Neutrophil (primary cell): ENCODE results near the gene SPG11.

Experiments
- H3K27ac ChIP-seq: fragments of 200-600 bp; sonication (generic); 2 replicates; pipeline ENCODE4 v1.5.1; 2016; ENCODE audit warnings: mild to moderate bottlenecking, moderate library complexity
- H3K27me3 ChIP-seq: fragments of 200-600 bp; sonication (generic); 2 replicates; pipeline ENCODE4 v1.6.0; 2016; ENCODE audit warnings: mild to moderate bottlenecking
- H3K36me3 ChIP-seq: fragments of 200-600 bp; sonication (generic); 2 replicates; pipeline ENCODE4 v1.5.1; 2017
- H3K4me1 ChIP-seq, 2 experiments: fragments of 200-600 bp in 1 of 2; sonication (generic) in 1 of 2; 1 replicate in 1 of 2; 2 replicates in 1 of 2; pipeline versions ENCODE4 v1.5.1 to v1.6.1; 2013 to 2016; ENCODE audit warnings: low read depth in 1 of 2, low read length in 1 of 2, mild to moderate bottlenecking in 1 of 2, moderate library complexity in 1 of 2; ENCODE audit not compliant: control insufficient read depth in 1 of 2, insufficient read depth in 1 of 2
- H3K4me3 ChIP-seq, 2 experiments: fragments of 200-600 bp in 1 of 2; sonication (generic) in 1 of 2; 1 replicate in 1 of 2; 2 replicates in 1 of 2; pipeline ENCODE4 v1.5.1; 2013 to 2016; ENCODE audit warnings: low read depth in 1 of 2, low read length in 1 of 2, mild to moderate bottlenecking in 1 of 2, moderate library complexity in 1 of 2
- H3K9me3 ChIP-seq: fragments of 200-600 bp; sonication (generic); 2 replicates; pipeline ENCODE4 v1.5.1; 2016
- CTCF ChIP-seq: fragments of 200-600 bp; sonication (generic); IDR thresholded peaks from 2 replicates; pipeline ENCODE4 v1.5.1; 2016; ENCODE audit warnings: antibody characterized with exemption

SPG11 gene

GRCh38 chr15:44623178-44623577 is 40.3 kb downstream of the SPG11 start:
- Histone ChIP-seq H3K27me3 (no peaks in the 10 kb centered on the region), H3K9me3 (no peaks in the 10 kb centered on the region), H3K36me3 (peaks cover 98% of the 10 kb centered on the region), H3K4me3 (no peak overlapping the region), H3K4me1 (no peaks in the 10 kb centered on the region), H3K27ac (no peak overlapping the region)
- TF ChIP-seq CTCF = no peak

GRCh38 chr15:44620081-44620480 is 43.4 kb downstream of the SPG11 start:
- TF ChIP-seq CTCF = no peak
- Histone ChIP-seq H3K9me3 (no peaks in the 10 kb centered on the region), H3K36me3 (peaks cover 98% of the 10 kb centered on the region), H3K4me1 (no peaks in the 10 kb centered on the region), H3K27ac (no peak overlapping the region), H3K4me3 (no peak overlapping the region), H3K27me3 (no peaks in the 10 kb centered on the region)

GRCh38 chr15:44616974-44617373 is 46.5 kb downstream of the SPG11 start:
- Histone ChIP-seq H3K27ac (no peak overlapping the region), H3K27me3 (no peaks in the 10 kb centered on the region), H3K9me3 (no peaks in the 10 kb centered on the region), H3K36me3 (peaks cover 99% of the 10 kb centered on the region), H3K4me3 (no peak overlapping the region), H3K4me1 (no peaks in the 10 kb centered on the region)
- no peak for TF ChIP-seq CTCF

GRCh38 chr15:44606740-44607139 is 56.7 kb downstream of the SPG11 start:
- Histone ChIP-seq H3K27ac (no peak overlapping the region), H3K4me3 (no peak overlapping the region), H3K36me3 (peaks cover 96% of the 10 kb centered on the region), H3K4me1 (no peaks in the 10 kb centered on the region), H3K9me3 (no peaks in the 10 kb centered on the region), H3K27me3 (no peaks in the 10 kb centered on the region)
- TF ChIP-seq CTCF = no peak

GRCh38 chr15:44603126-44603525 is 60.3 kb downstream of the SPG11 start:
- Histone ChIP-seq H3K4me3 (no peak overlapping the region), H3K4me1 (no peaks in the 10 kb centered on the region), H3K27me3 (no peaks in the 10 kb centered on the region), H3K27ac (no peak overlapping the region), H3K9me3 (peaks cover 3% of the 10 kb centered on the region), H3K36me3 (peaks cover 99% of the 10 kb centered on the region)
- no peak for TF ChIP-seq CTCF

GRCh38 chr15:44598892-44599291 is 64.6 kb downstream of the SPG11 start:
- Histone ChIP-seq H3K4me1 (no peaks in the 10 kb centered on the region), H3K4me3 (no peak overlapping the region), H3K27ac (peak overlapping the region; percentile 10), H3K9me3 (peaks cover 3% of the 10 kb centered on the region), H3K27me3 (no peaks in the 10 kb centered on the region), H3K36me3 (peaks cover 99% of the 10 kb centered on the region)
- no peak for TF ChIP-seq CTCF
